GM18951 (cell line): ENCODE data around the gene CHD2.
"Not testable (repeated sequence)": the region's sequence is repeated elsewhere in the genome, so short reads cannot be mapped to it uniquely, and the experiment has no call there.

Experiments
- POLR2A ChIP-seq: IDR thresholded peaks from 4 replicates; pipeline ENCODE4 v1.6.1; 2011; ENCODE audit warnings: mild to moderate bottlenecking; ENCODE audit not compliant: insufficient read length, insufficient read depth; ENCODE audit errors: extremely low read depth
- in situ Hi-C: fragments of 300-500 bp; cut with MboI; formaldehyde crosslinking; loops from one replicate; pipeline ENCODE4 v1.12.0; 2022; ENCODE audit warnings: low sequenced_read_pairs, mixed read lengths, inconsistent platforms; ENCODE audit not compliant: unreplicated experiment

The CHD2 gene

DNA sequence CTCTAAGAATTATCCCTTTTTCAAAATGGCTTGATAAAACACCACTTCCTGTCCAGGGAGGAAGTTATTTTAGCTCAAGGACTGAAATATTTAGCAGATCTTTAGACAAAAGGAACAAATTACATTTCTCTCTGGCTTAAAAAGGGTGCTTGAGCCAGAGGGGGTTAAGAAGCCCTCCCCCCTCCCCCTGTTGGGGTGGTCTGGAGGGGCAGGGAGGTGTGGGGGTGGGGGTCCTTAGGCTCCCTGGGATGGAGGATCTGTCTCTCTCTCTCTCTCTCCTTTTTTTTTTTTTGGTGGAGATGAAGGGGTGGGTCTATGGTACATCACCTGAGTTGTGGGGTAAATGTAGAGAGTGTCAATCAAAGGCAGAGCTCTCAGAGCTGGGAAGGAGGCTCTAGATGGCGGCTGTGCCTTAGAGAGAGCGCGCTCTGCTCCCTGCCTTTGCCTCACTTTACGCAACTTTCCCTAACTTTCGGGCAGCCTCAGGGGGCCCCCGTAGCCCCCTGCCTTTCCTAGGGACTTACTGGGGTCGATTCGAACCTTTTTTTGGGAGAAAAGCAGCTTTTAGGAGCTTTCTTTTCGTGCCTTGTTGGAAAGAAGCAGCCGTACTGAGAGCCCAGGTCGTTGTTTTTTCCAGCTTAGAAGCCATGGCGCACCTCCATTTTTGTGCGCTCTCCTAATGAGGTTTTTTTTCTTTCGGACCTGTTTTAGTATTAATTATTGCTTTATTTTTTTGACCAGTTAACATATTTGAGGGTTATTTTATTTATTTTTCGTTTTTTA, at the start of gene CHD2:
Gene CHD2, plus strand, starts transcription at position 377 of the 783 bp plus-strand sequence. CDS start 914 bp downstream, outside the sequence.
- in situ Hi-C loops = no loop called here

GRCh38 chr15:92853222-92853621, 46.9 kb upstream of the CHD2 start:
- no peak for TF ChIP-seq POLR2A
- in situ Hi-C loops = no loop called here

More for the DNA sequence above, at the start of gene CHD2:
- TF ChIP-seq POLR2A = peak; percentile 98

GRCh38 chr15:92861742-92862141, 38.4 kb upstream of the CHD2 start:
- TF ChIP-seq POLR2A = no peak
- in situ Hi-C loops = no loop called here

DNA sequence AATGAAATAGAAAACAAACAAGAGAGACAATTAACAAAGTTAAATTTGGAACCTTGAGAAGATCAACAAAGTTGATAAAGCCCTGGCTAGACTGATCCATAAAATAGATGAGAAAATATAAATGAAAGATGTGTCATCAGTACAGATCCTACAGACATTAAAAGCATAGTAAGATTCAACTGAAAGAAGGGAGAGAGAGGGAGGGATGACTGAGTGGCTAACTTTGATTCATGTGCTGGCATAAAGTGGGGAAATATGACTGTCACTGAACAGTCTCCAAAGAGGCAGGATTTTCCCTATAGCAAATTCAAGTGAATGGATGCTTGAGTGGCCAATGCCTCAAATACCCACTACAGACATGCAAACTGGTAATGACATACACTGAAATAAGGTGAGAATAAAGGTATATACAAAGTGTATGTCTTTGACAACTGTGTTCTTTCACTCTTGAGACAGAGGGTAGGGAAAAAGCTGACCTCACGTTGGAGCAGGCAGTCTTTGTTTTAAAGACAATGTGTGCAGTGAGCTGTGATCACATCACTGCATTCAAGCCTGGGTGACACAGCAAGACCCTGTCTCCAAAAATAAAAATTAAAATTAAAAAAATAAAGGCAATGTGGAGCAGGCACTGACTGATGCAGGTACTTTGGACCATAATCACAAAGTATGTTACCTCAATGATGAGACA, 35.9 kb upstream of the CHD2 start:
- in situ Hi-C loops = no loop called here

GRCh38 chr15:92869263-92869940, 30.7 kb upstream of the CHD2 start:
- TF ChIP-seq POLR2A = no peak
- in situ Hi-C loops = no loop called here

More for the DNA sequence above, 35.9 kb upstream of the CHD2 start:
- no peak for TF ChIP-seq POLR2A

GRCh38 chr15:92870010-92870591, 30.0 kb upstream of the CHD2 start:
- TF ChIP-seq POLR2A = no peak
- in situ Hi-C loops = no loop called here

DNA sequence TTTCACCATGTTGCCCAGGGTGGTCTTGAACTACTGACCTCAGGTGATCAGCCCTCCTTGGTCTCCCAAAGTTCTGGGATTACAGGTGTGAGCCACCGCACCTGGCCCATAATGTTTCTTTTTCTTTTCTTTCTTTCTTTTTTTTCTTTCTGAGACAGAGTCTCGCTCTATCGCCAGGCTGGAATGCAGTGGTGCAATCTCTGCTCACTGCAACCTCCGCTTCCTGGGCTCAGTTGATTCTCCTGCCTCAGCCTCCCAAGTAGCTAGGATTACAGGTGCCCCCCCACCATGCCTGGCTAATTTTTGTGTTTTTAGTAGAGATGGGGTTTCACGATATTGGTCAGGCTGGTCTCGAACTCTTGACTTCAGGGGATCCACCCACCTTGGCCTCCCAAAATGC, 27.2 kb upstream of the CHD2 start:
- in situ Hi-C loops = not testable (repeated sequence)

DNA sequence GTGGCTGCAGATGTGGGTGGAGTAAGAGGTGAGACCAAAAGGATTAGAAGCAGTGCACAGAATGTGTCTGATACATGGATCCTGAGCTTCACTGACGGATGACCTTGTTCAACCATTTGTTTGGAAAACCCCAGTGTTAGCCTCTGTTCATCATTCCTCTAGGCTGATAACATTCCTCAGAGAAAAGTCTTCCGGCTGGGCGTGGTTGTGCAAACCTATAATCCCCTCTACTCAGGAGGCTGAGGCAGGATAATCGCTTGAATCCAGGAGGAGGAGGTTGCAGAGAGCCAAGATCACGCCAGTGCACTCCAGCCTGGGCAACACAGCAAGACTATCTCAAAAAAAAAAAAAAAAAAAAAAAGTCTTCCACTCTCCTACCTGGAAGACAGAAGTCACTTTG, 23.1 kb upstream of the CHD2 start:
- in situ Hi-C loops = no loop called here
- TF ChIP-seq POLR2A = no peak

GRCh38 chr15:92877416-92877815, 22.7 kb upstream of the CHD2 start:
- TF ChIP-seq POLR2A = no peak
- in situ Hi-C loops = no loop called here

DNA sequence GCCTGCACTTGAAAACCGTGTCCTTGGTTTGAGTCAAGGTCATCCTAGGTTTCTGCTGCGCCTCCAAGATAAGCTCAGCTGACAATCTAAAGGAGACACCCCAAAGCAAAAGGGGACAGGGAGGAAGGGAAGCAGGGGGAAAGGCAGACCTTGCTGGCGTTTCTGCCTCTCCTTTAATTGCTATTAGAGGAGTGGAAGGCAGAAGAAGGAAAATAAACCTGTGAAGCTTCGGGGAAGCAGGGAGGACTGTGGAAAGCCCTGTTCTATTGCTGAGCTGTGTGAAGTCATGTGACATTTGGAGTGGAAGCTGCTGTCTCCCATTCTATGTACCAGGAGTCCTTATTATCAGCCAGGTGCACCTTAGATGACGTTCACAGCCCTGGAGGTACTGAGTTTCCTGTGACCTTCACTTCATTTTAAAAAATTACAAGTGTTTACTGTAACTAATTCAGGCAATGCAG, 21.5 kb upstream of the CHD2 start:
- TF ChIP-seq POLR2A = no peak
- in situ Hi-C loops = no loop called here

DNA sequence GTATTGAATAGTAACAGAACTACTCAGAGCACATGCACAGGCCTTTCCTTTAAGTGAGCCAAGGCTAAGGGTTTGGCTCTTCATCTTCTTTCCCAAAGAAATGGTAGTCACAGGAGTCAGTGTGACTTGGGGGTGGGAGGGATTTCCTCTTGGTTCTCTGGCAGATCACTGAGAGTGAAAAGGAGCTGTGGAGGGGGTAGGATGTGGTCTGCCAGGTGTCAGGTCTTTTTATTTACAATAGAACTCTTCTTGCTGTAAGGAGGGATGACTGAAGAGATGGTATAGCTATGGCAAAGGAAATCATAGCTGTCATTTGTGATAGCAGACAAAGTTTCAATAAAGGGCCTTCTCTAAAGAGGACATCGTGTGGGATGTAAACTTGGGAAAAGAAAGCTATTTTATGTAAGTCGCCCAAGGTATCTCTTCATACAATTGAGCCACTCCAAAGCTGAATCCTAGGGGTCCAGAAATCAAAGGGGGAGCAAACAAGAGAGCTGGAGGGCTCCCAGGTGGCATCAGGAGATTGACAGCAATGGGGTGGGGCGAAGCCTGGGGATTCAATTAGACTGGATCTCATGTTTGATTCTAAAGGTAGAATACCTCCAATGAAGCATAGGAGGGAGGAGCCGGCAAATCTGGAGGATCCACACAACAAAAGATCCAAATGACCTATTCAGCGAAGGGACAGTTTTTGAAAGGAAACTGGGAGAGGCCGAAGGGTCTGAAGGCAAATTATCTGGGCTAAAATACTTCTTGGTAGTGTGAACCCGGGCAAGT, 20.0 kb upstream of the CHD2 start:
- in situ Hi-C loops = no loop called here

DNA sequence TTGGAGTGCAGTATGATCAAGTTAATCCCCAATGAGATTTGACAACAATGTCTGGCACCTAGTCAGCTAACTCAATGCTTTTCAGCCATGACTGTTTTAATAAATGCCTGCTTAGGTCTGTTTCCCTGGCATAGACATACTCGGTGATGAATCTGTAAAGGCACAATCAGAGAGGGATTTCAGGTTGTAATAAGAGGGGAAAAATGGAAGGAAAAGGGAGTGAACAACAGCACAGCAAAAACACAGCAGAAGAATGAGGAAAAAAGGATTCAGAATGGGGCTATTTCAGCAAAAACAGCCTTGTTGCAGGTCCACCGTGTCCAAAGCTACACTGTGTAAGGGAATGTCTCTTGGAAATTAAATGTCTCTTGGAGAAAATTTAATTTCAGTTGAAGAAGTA, 19.3 kb upstream of the CHD2 start:
- in situ Hi-C loops = no loop called here
- no peak for TF ChIP-seq POLR2A

More for the DNA sequence above, 20.0 kb upstream of the CHD2 start:
- TF ChIP-seq POLR2A = no peak
